ENCODE measurements around the gene UBE2H. TPM values are rescaled to one million over a fixed set of nuclear protein-coding genes. Genes with fewer than 3 reads are reported as not detected.

Gene UBE2H
- total and polyA plus RNA-seq, 12 donors, result 26.0 to 222 (median 159) TPM

DNA sequence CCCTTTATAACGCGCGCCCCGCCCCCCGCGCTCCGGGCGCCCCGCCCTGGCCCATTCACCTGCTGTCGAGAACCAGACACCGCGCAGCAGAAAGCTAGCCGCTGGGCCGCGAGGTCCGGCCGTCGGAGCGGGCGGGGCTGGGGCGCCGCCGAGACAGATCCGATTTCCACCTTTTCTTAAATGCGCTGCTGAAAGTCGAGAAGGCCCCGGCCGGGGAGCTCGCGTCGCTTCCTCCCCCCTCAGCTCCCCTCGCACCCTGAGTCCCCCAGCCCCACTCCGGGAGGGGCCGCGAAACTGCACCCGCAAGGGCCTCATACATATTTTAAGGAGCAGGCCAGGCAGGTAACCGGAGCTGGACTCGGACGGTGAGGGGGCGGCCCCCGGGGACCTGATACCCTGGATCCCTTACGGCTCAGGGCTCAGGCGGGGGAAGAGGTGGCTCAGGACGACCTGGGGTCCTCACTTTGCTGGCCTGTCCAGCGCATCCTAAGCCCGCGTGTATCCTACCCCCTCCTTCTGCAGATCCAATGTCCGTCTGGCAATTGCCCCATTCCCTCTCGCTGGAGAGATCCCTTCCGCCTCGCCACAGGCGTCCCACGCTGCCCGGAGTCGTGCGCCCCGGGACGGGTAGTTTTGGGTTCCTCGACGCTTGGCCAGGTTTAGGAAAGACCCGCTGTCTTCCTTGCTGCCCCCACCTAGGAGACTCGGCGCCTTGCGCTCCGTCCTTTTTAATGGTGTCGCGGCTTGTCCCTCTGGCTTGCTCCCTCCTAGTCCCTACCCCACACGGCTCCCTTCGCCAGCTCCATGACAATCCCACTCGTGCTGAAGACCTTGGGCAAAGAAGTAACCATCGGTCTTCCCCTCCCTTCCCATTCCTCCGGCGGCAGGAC is 170.6 kb downstream of the UBE2H start:
- no peaks in the 10 kb centered on the region for H3K9me3 ChIP-seq
- peak overlapping the region in 3 of 10 donors; percentile 11 to 30 (median 15) for H3K4me3 ChIP-seq
- WGBS, 2 donors, result 2 to 3% methylated on average over 64 to 73 of the region's 73 CpGs
- no peak overlapping the region for H3K27ac ChIP-seq
- peaks cover 14 to 77% (median 74%) of the 10 kb centered on the region in 9 donors for H3K4me1 ChIP-seq
- DNase-seq (no peak), ATAC-seq (no peak)
- TF ChIP-seq, protein P1, sequence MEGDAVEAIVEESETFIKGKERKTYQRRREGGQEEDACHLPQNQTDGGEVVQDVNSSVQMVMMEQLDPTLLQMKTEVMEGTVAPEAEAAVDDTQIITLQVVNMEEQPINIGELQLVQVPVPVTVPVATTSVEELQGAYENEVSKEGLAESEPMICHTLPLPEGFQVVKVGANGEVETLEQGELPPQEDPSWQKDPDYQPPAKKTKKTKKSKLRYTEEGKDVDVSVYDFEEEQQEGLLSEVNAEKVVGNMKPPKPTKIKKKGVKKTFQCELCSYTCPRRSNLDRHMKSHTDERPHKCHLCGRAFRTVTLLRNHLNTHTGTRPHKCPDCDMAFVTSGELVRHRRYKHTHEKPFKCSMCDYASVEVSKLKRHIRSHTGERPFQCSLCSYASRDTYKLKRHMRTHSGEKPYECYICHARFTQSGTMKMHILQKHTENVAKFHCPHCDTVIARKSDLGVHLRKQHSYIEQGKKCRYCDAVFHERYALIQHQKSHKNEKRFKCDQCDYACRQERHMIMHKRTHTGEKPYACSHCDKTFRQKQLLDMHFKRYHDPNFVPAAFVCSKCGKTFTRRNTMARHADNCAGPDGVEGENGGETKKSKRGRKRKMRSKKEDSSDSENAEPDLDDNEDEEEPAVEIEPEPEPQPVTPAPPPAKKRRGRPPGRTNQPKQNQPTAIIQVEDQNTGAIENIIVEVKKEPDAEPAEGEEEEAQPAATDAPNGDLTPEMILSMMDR (IDR thresholded peaks at IDR 0.05), result no peak
- no peaks in the 10 kb centered on the region for H3K36me3 ChIP-seq
- intact Hi-C loops (cut with DNase I), result no loop called here
- H3K27me3 ChIP-seq, result peaks cover 82 to 100% (median 100%) of the 10 kb centered on the region in 7 donors

DNA sequence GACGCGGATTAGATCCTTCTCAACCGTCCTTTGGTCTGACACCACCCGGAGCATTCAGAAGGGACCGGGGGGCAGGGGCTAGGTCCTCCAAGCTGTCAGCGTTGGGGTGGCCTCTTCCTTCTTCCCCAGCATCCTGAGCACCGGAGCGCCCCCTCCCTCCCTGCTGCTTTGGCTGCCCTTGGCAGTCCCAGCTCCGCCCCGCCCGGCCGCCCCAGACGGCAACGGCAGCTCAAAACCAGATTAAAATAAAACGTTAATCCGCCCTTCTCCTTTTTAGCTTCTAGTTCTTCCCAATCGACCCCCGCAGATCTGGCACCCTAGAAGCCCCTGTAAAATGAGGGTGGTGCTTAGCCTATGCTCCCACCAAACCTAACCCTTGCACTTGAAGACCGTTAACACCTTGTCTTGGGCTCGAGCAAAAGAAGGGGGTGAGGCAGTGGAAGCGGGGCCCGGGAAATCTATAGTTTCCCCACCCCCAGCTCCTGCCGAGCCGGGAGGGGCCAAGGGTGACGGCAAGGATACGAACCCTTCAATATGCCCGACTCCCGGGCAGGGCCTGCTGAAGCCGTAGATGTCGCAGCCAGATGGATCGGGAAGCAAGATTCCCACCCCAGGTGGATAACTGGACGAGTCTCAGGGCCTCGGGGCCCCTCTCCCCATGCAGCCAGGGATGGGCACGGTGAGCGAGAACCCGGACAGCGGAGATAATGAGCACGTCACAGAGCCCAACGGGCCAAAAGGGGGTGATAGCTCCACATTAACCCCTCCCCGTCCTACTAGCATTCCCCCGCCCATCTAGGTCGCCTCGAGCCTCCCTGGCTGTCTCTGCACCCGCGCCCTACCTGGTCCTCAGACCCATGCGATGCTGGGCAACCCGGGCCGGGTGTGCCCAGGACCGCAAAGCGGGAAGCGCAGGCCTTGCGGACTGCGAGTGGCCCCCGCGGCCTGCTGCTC is 171.5 kb downstream of the UBE2H start:
- 3% methylated on average over 51 to 55 of the region's 55 CpGs for WGBS, 2 donors
- DNase-seq, result no peak

More for the DNA sequence above, 171.5 kb downstream of the UBE2H start:
- Histone ChIP-seq H3K9me3 (no peaks in the 10 kb centered on the region), H3K27ac (no peak overlapping the region), H3K4me3 (peak overlapping the region in 6 of 10 donors; percentile 35 to 55 (median 44)), H3K27me3 (peaks cover 79 to 100% (median 100%) of the 10 kb centered on the region in 7 donors), H3K4me1 (peaks cover 14 to 77% (median 74%) of the 10 kb centered on the region in 9 donors), H3K36me3 (no peaks in the 10 kb centered on the region)
- TF ChIP-seq, protein P1 (IDR thresholded peaks at IDR 0.05), result no peak
- intact Hi-C loops (cut with DNase I), result no loop called here
- ATAC-seq, result no peak

Other genes with a start within 250 kb of the UBE2H start
- gene ZC3HC1, start 98.4 kb upstream of the UBE2H start, total RNA-seq, result 10 to 100 TPM; 16.3 to 20.8 (median 17.8) TPM
- 10 to 100 TPM; 14.5 to 22.8 TPM for gene ZC3HC1, start 98.4 kb upstream of the UBE2H start, polyA plus RNA-seq
- gene KLHDC10, start 117.6 kb upstream of the UBE2H start, total RNA-seq, result 10 to 100 TPM; 23.4 to 33.7 (median 28.6) TPM
- gene KLHDC10, start 117.6 kb upstream of the UBE2H start, polyA plus RNA-seq, result 10 to 100 TPM in 1 of 2 donors, 1 to 10 TPM in 1; 9.1 to 10.2 TPM